AG10803 (cell line): Measurements from ENCODE around the gene CRY2.

Source experiments
- DNase-seq: peaks from one replicate; pipeline ENCODE4 v3.0.0; 2010; ENCODE audit warnings: low read depth
- H3K4me3 ChIP-seq: 2 replicates; pipeline ENCODE4 v1.5.1; 2011; ENCODE audit warnings: mild to moderate bottlenecking, low read length, control low read depth
- TF ChIP-seq, protein P1 (sequence below): conservative IDR thresholded peaks from 2 replicates; pipeline ENCODE4 v1.5.1; 2011; ENCODE audit warnings: mild to moderate bottlenecking, low read length, control low read depth, inconsistent platforms

The CRY2 gene

DNA sequence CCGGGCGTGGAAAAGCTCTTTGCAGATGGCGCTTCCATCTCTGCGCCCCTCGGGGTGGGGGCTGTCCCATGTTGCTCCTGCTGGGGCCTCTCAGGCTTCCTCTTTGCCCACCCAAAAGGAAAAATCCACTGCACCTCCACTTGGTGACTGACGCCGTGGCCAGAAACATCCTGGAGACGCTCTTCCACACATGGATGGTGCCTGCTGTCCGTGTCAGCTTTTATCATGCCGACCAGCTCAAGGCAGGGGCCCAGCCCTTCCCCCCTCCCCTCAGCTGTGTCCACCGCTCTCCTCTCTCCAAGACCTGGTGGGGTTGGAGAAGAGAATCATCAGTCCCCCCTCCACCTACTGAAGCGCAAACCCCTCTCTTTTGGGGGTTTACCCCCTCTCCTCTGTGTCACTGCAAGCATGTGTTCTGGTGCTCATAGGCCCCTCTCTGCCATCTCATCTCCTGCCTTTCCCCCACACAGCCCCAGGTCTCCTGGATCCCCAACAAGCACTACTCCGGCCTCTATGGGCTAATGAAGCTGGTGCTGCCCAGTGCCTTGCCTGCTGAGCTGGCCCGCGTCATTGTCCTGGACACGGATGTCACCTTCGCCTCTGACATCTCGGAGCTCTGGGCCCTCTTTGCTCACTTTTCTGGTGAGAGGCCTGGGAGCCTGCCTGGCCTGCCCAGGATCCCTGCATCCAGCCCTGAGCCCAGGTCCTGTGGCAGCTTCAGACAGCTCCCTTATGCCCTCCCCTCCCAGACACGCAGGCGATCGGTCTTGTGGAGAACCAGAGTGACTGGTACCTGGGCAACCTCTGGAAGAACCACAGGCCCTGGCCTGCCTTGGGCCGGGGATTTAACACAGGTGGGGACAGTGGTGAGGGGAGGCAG is 77.0 kb downstream of the CRY2 start:
- TF ChIP-seq, protein P1, sequence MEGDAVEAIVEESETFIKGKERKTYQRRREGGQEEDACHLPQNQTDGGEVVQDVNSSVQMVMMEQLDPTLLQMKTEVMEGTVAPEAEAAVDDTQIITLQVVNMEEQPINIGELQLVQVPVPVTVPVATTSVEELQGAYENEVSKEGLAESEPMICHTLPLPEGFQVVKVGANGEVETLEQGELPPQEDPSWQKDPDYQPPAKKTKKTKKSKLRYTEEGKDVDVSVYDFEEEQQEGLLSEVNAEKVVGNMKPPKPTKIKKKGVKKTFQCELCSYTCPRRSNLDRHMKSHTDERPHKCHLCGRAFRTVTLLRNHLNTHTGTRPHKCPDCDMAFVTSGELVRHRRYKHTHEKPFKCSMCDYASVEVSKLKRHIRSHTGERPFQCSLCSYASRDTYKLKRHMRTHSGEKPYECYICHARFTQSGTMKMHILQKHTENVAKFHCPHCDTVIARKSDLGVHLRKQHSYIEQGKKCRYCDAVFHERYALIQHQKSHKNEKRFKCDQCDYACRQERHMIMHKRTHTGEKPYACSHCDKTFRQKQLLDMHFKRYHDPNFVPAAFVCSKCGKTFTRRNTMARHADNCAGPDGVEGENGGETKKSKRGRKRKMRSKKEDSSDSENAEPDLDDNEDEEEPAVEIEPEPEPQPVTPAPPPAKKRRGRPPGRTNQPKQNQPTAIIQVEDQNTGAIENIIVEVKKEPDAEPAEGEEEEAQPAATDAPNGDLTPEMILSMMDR, result no peak
- DNase-seq, result no peak
- H3K4me3 ChIP-seq, result no peak overlapping the region

DNA sequence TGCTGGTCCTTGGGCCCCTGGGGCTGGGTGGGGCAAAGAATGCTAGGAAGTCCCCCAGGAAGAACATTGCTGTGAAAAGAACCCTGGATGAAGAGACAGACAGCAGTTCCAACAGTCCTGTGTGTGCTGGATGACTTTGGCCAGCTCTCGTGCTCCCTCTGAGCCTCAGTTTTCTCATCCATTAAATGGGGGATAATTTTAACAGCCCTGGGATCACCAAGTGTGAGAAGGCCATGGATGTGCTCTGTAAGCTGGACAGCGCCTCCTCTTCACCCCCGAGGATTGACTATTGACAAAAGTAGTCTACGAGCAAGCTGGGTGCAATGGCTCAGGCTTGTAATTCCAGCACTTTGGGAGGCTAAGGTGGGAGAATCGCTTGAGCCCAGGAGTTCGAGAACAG is 77.7 kb downstream of the CRY2 start:
- no peak for DNase-seq
- TF ChIP-seq, protein P1, result no peak
- H3K4me3 ChIP-seq, result no peak overlapping the region

DNA sequence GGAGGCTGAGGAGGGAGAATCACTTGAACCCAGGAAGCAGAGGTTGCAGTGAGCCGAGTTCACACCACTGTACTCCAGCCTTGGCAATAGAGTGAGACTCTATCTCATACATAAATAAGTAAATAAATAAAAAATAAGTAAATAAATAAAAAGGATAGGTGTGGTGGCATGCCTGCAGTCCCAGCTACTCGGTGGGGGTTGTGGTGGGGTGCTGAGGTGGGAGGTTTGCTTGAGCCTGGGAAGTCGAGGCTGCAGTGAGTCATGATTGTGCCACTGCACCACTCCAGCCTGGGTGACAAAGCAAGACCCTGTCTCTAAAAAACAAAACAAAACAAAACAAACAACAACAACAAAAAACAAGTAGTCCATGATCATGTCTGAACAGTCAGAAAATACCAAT is 78.3 kb downstream of the CRY2 start:
- no peak overlapping the region for H3K4me3 ChIP-seq
- no peak for DNase-seq
- TF ChIP-seq, protein P1, result no peak

DNA sequence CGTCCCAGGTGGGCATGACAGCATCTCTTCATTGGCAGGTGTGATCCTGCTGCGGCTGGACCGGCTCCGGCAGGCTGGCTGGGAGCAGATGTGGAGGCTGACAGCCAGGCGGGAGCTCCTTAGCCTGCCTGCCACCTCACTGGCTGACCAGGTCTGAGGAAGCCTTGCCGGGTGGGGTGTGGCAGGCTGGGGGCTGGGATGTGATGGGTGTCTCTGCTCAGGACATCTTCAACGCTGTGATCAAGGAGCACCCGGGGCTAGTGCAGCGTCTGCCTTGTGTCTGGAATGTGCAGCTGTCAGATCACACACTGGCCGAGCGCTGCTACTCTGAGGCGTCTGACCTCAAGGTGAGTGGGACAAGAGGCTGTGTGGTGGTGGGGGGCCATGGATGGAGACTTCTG is 78.7 kb downstream of the CRY2 start:
- TF ChIP-seq, protein P1, result no peak
- DNase-seq, result no peak
- no peak overlapping the region for H3K4me3 ChIP-seq

DNA sequence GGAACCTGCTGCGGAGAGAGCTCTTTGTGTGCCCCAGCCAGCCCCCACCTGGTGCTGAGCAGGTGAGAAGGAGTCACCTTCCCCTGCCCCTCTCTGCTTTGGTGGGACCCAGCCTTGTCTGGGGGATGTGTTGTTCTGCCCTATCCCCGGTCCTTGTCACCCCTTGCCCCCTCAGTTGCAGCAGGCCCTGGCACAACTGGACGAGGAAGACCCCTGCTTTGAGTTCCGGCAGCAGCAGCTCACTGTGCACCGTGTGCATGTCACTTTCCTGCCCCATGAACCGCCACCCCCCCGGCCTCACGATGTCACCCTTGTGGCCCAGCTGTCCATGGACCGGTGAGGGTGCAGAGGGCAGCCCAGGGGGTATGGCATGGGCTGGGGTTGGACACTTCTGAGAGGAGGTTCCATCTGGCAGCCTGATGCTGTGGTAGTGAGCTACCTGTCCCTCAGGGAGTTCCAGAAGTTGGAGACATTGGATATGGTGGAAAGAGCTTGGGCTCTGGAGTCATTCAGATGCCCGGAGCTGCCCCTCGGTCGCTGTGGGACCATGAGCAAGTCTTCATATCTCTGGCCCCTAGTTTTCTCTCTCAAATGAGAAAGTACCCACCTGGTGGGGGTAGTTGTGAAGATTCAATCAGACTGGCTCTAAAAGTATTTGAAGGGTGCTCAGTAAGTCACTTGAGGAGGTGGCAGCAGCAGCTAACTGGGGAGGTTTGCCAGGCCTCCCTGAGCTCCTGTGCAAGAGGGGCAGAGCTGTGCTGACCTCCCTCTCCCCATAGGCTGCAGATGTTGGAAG is 79.5 kb downstream of the CRY2 start:
- no peak for DNase-seq
- H3K4me3 ChIP-seq, result no peak overlapping the region
- TF ChIP-seq, protein P1, result no peak

DNA sequence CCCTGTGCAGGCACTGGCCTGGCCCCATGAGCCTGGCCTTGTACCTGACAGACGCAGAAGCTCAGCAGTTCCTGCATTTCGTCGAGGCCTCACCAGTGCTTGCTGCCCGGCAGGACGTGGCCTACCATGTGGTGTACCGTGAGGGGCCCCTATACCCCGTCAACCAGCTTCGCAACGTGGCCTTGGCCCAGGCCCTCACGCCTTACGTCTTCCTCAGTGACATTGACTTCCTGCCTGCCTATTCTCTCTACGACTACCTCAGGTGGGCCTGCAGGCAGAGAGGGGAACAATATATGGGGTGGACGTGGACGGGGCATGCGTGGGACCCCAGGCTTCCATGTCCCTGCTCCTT is 80.0 kb downstream of the CRY2 start:
- TF ChIP-seq, protein P1, result no peak
- no peak overlapping the region for H3K4me3 ChIP-seq
- DNase-seq, result no peak
